GM23248 (cell line): ENCODE results near the gene CRTC3. TPM values are rescaled to one million over a fixed set of nuclear protein-coding genes. Genes with fewer than 3 reads are reported as not detected.
A peak's percentile ranks its signal among the peaks of the same experiment; 100 is the strongest.
"Not testable (repeated sequence)": the region's sequence is repeated elsewhere in the genome, so short reads cannot be mapped to it uniquely, and the experiment has no call there.

ENCODE experiments used
- DNase-seq: peaks from one replicate; pipeline ENCODE4 v3.0.0-alpha.2; 2015
- H2AFZ ChIP-seq: fragments of 200-600 bp; sonication (generic); 2 replicates; pipeline ENCODE4 v1.6.1; 2016; ENCODE audit warnings: antibody characterized with exemption
- H3F3A ChIP-seq: fragments of 200-600 bp; sonication (generic); 2 replicates; pipeline ENCODE4 v1.6.1; 2016; ENCODE audit warnings: mild to moderate bottlenecking, antibody characterized with exemption, mixed run types; ENCODE audit not compliant: insufficient read depth
- H3K27ac ChIP-seq: fragments of 200-600 bp; sonication (generic); 2 replicates; pipeline ENCODE4 v1.5.1; 2016; ENCODE audit warnings: mild to moderate bottlenecking
- H3K27me3 ChIP-seq: fragments of 200-600 bp; sonication (generic); replicated peaks from 2 replicates; pipeline ENCODE4 v1.6.1; 2016; ENCODE audit warnings: mild to moderate bottlenecking; ENCODE audit not compliant: insufficient read depth
- H3K36me3 ChIP-seq: fragments of 200-600 bp; sonication (generic); 2 replicates; pipeline ENCODE4 v1.6.1; 2016; ENCODE audit warnings: low read depth, mild to moderate bottlenecking
- H3K4me1 ChIP-seq: fragments of 200-600 bp; sonication (generic); 2 replicates; pipeline ENCODE4 v1.6.1; 2016; ENCODE audit warnings: mild to moderate bottlenecking; ENCODE audit not compliant: insufficient read depth
- H3K4me2 ChIP-seq: fragments of 200-600 bp; sonication (generic); one replicate; pipeline ENCODE4 v1.6.1; 2016; ENCODE audit warnings: mild to moderate bottlenecking; ENCODE audit not compliant: unreplicated experiment
- H3K4me3 ChIP-seq: fragments of 200-600 bp; sonication (generic); 2 replicates; pipeline ENCODE4 v1.5.1; 2016; ENCODE audit warnings: mild to moderate bottlenecking
- H3K79me2 ChIP-seq: fragments of 200-600 bp; sonication (generic); 2 replicates; pipeline ENCODE4 v1.6.1; 2016; ENCODE audit warnings: mild to moderate bottlenecking; ENCODE audit not compliant: insufficient read depth
- H3K9ac ChIP-seq: fragments of 200-600 bp; sonication (generic); 2 replicates; pipeline ENCODE4 v1.6.1; 2016; ENCODE audit warnings: mild to moderate bottlenecking
- H3K9me2 ChIP-seq: fragments of 200-600 bp; sonication (generic); 2 replicates; pipeline ENCODE4 v1.6.1; 2016; ENCODE audit warnings: mixed run types, mild to moderate bottlenecking, moderate library complexity; ENCODE audit not compliant: insufficient read depth
- H3K9me3 ChIP-seq: fragments of 200-600 bp; sonication (generic); one replicate; pipeline ENCODE4 v1.6.1; 2017; ENCODE audit warnings: low read depth
- H4K20me1 ChIP-seq: fragments of 200-600 bp; sonication (generic); 2 replicates; pipeline ENCODE4 v1.6.0; 2016; ENCODE audit not compliant: insufficient read depth
- EZH2 ChIP-seq: fragments of 200-600 bp; sonication (generic); IDR thresholded peaks from 2 replicates; pipeline ENCODE4 v1.6.1; 2018; ENCODE audit warnings: antibody characterized with exemption, mild to moderate bottlenecking; ENCODE audit not compliant: insufficient read depth, poor library complexity, severe bottlenecking
- EZH2phosphoT487 ChIP-seq: fragments of 200-600 bp; sonication (generic); IDR thresholded peaks from 2 replicates; pipeline ENCODE4 v1.6.1; 2018; ENCODE audit warnings: antibody characterized with exemption, moderate library complexity, mild to moderate bottlenecking, low read depth; ENCODE audit not compliant: insufficient read depth
- WGBS, 2 experiments: methylation state at CpG; one replicate each; pipeline ENCODE4 v1.1.6; 2015 to 2017; ENCODE audit warnings: low lambda C conversion rate in 2 of 2, low coverage in 1 of 2; ENCODE audit errors: missing lambda C conversion rate in 2 of 2; 5-methylcytosine and 5-hydroxymethylcytosine counted together
- in situ Hi-C: fragments of 300-500 bp; cut with MboI; formaldehyde crosslinking; loops from 2 replicates; pipeline ENCODE4 v1.15.0; 2020
- polyA plus RNA-seq: library from polyadenylated mRNA; unstranded; fragments of >200 nt; fragmentation: Nextera tagmentation; extraction: Ambion mirVana; gene quantifications from 2 replicates; pipeline ENCODE4 v1.2.1, GENCODE V29; 2016
- total RNA-seq: library from RNA; depleted of rRNA; stranded (reverse); fragments of >200 nt; shearing (Covaris generic); gene quantifications from 2 replicates; pipeline ENCODE4 v1.2.3, GENCODE V29; 2014

CRTC3 gene
- total and polyA plus RNA-seq, 2 experiments from 2014 or later = 18.1 to 18.6 TPM

- no peaks in the 10 kb centered on the region for H3K9me3 ChIP-seq
- no peak overlapping the region for H2AFZ ChIP-seq
- no peak for DNase-seq
- no peak overlapping the region for H3K4me3 ChIP-seq
- H3K4me2 ChIP-seq = no peak overlapping the region
- TF ChIP-seq EZH2phosphoT487 (no peak), EZH2 (no peak)
- no peaks in the 10 kb centered on the region for H4K20me1 ChIP-seq
- 95 to 97% methylated on average over 3 of the region's 3 CpGs for WGBS, 2 experiments
- no peaks in the 10 kb centered on the region for H3K79me2 ChIP-seq
- H3K27me3 ChIP-seq = no peaks in the 10 kb centered on the region
- in situ Hi-C loops = no loop called here
- H3K9ac ChIP-seq = no peak overlapping the region
- H3K36me3 ChIP-seq = no peaks in the 10 kb centered on the region
- H3K27ac ChIP-seq = no peak overlapping the region
- no peaks in the 10 kb centered on the region for H3K4me1 ChIP-seq
- H3K9me2 ChIP-seq = no peaks in the 10 kb centered on the region
- no peaks in the 10 kb centered on the region for H3F3A ChIP-seq
Measured at GRCh38 chr15:90512981-90513380, 16.7 kb upstream of the CRTC3 start.

GRCh38 chr15:90513448-90513847 lies 16.3 kb upstream of the CRTC3 start:
- in situ Hi-C loops = no loop called here
- no peaks in the 10 kb centered on the region for H3F3A ChIP-seq
- 98 to 99% methylated on average over 2 of the region's 2 CpGs for whole genome bisulfite sequencing, 2 experiments

GRCh38 chr15:90513893-90514292 lies 15.8 kb upstream of the CRTC3 start:
- H3K9me3 ChIP-seq, H3K4me2 ChIP-seq, H3K4me3 ChIP-seq, H3K36me3 ChIP-seq, H3K27ac ChIP-seq, H3K27me3 ChIP-seq, H3F3A ChIP-seq, H4K20me1 ChIP-seq, H3K79me2 ChIP-seq, in situ Hi-C loops, H3K9ac ChIP-seq, H2AFZ ChIP-seq, DNase-seq, H3K9me2 ChIP-seq, H3K4me1 ChIP-seq: not testable (repeated sequence)
- 73 to 82% methylated on average over 2 of the region's 2 CpGs for WGBS, 2 experiments

More at GRCh38 chr15:90513448-90513847, 16.3 kb upstream of the CRTC3 start:
- no peak overlapping the region for H3K27ac ChIP-seq
- no peak overlapping the region for H2AFZ ChIP-seq
- no peak overlapping the region for H3K4me2 ChIP-seq
- no peaks in the 10 kb centered on the region for H3K79me2 ChIP-seq
- H3K4me1 ChIP-seq = no peaks in the 10 kb centered on the region
- no peak for DNase-seq
- TF ChIP-seq EZH2phosphoT487 = no peak
- no peak for TF ChIP-seq EZH2
- no peaks in the 10 kb centered on the region for H3K9me3 ChIP-seq
- H4K20me1 ChIP-seq = no peaks in the 10 kb centered on the region
- H3K9ac ChIP-seq = no peak overlapping the region
- H3K4me3 ChIP-seq = no peak overlapping the region
- H3K36me3 ChIP-seq = no peaks in the 10 kb centered on the region
- no peaks in the 10 kb centered on the region for H3K27me3 ChIP-seq
- H3K9me2 ChIP-seq = no peaks in the 10 kb centered on the region

- H3K4me2 ChIP-seq = no peak overlapping the region
- no peak overlapping the region for H3K27ac ChIP-seq
- H3K9ac ChIP-seq = no peak overlapping the region
Measured at GRCh38 chr15:90519688-90520087, 10.0 kb upstream of the CRTC3 start.

DNA sequence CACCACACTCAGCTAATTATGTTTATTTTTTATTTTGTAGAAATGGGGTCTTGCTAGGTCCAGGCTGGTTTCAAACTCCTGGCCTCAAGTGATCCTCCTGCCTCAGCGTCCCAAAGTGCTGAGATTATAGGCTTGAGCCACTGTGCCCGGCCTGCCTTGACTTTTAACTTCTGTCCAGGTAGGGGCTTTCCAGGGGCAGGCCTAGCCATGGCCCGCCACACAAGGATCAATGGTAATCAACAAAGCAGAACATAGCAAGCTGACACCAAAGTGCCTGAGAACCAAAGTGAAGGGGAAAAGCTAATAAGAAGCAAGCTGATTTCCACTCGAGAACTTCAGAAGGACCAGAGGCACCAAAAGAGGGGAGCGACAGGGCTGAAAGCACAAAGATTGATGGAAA lies 9.4 kb upstream of the CRTC3 start:
- H3K27ac ChIP-seq = no peak overlapping the region
- DNase-seq = no peak
- TF ChIP-seq EZH2phosphoT487 (no peak), EZH2 (no peak)
- H3K9me2 ChIP-seq = no peaks in the 10 kb centered on the region
- in situ Hi-C loops = no loop called here
- H3K4me1 ChIP-seq = no peaks in the 10 kb centered on the region
- no peaks in the 10 kb centered on the region for H3K36me3 ChIP-seq
- 98 to 100% methylated on average over 5 of the region's 5 CpGs for WGBS, 2 experiments
- H3K27me3 ChIP-seq = no peaks in the 10 kb centered on the region
- H4K20me1 ChIP-seq = no peaks in the 10 kb centered on the region
- H2AFZ ChIP-seq = no peak overlapping the region
- H3K79me2 ChIP-seq = no peaks in the 10 kb centered on the region
- no peaks in the 10 kb centered on the region for H3K9me3 ChIP-seq
- no peak overlapping the region for H3K4me3 ChIP-seq
- no peak overlapping the region for H3K4me2 ChIP-seq
- H3K9ac ChIP-seq = no peak overlapping the region
- H3F3A ChIP-seq = 0 out of 2 replicates have a peak, but pooled peaks cover 9% of the 10 kb centered on the region

More at GRCh38 chr15:90519688-90520087, 10.0 kb upstream of the CRTC3 start:
- H3K4me3 ChIP-seq = no peak overlapping the region
- 23 to 25% methylated on average over 1 of the region's 1 CpG for WGBS, 2 experiments
- no peaks in the 10 kb centered on the region for H3K79me2 ChIP-seq
- no peaks in the 10 kb centered on the region for H3K27me3 ChIP-seq
- H3K4me1 ChIP-seq = no peaks in the 10 kb centered on the region
- TF ChIP-seq EZH2phosphoT487 = no peak
- no peaks in the 10 kb centered on the region for H3K9me3 ChIP-seq
- no peak overlapping the region for H2AFZ ChIP-seq
- no peaks in the 10 kb centered on the region for H3K36me3 ChIP-seq
- no peaks in the 10 kb centered on the region for H4K20me1 ChIP-seq
- peak; percentile 49 for DNase-seq
- H3K9me2 ChIP-seq = no peaks in the 10 kb centered on the region
- 0 out of 2 replicates have a peak, but pooled peaks cover 9% of the 10 kb centered on the region for H3F3A ChIP-seq
- in situ Hi-C loops = no loop called here
